Measurements from ENCODE around the gene OR6B3.

OR6B3 gene

DNA sequence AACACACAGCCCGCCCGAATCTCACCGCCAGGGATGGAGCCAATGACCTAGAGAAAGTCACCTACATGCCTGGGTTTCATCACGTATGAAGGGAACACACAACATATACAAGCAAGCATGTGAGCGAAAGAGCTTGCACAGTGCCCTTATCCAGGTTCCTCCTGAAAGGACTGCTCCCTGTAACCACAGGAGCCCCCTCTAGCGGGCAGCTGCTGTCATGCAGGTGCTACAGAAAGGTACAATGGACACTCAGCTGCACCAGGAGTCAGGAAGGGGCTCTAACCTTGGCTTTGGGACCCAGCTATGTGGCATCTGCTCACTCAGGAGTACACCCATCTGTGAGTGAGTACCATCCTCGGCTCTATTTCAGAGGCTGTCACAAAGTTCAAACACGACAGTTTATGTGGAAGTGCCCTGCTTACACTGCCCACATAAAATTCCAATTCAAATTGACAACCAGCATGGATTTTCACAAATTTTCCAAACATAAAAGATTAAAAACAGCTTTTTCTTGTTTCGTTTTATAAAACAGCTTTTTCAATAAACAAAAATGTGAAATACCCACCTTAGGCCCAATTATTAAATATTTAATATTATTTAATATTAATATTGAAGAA is 31.7 kb downstream of the OR6B3 start:
- no peak overlapping the region for H3K9ac ChIP-seq (ENCODE audit: low read length)
- no peak overlapping the region for H3K27ac ChIP-seq (ENCODE audit: low read depth, low read length)
- H3K27me3 ChIP-seq (ENCODE audit: control insufficient read depth, insufficient read depth, low read length) = no peaks in the 10 kb centered on the region
- peaks cover 5% of the 10 kb centered on the region; the same call in 1 of the 2 replicates for H3K4me1 ChIP-seq (ENCODE audit: control insufficient read depth, insufficient read depth, low read length)
- H3K36me3 ChIP-seq (ENCODE audit: control insufficient read depth, insufficient read depth, low read length) = peaks cover 45% of the 10 kb centered on the region
- no peak overlapping the region for H3K4me3 ChIP-seq (ENCODE audit: low read depth, low read length)
- H3K9me3 ChIP-seq (ENCODE audit: control insufficient read depth, insufficient read depth, low read depth, low read length) = no peaks in the 10 kb centered on the region

DNA sequence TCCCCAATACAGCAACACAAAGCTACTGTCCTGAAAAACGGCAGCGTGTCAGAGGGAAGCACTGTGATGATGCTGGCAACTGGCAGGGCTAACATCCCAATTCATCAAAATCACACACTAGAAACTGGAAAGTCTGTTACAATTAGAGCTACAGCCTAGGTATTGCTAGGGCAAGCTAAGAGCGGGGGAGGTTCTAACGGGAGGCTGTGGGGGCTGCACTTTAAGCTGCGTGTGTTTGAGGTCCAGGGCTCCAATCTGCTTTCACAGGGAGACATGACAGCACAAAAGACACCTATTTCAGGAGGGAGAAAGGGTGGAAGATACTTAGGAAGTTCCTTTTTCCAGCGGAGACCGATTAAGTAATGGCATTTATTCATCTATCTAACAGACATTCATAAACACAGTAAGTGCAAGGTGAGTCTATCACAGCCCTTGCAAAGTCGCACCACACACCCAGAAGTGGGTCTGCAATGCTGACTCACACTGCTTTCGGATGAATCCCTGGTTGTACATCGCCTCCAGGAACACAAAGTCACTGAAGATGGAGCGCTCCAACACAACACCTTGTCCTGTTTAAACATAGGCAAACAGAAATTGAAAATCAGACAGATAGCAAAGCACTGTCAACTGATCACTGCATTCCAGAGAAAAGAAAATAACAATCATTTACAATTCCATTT is 35.1 kb downstream of the OR6B3 start:
- Histone ChIP-seq H3K4me3 (ENCODE audit: low read depth, low read length) (no peak overlapping the region), H3K27me3 (ENCODE audit: control insufficient read depth, insufficient read depth, low read length) (no peaks in the 10 kb centered on the region), H3K36me3 (ENCODE audit: control insufficient read depth, insufficient read depth, low read length) (peaks cover 76% of the 10 kb centered on the region), H3K9ac (ENCODE audit: low read length) (no peak overlapping the region), H3K4me1 (ENCODE audit: control insufficient read depth, insufficient read depth, low read length) (no peaks in the 10 kb centered on the region), H3K9me3 (ENCODE audit: control insufficient read depth, insufficient read depth, low read depth, low read length) (no peaks in the 10 kb centered on the region), H3K27ac (ENCODE audit: low read depth, low read length) (no peak overlapping the region)

DNA sequence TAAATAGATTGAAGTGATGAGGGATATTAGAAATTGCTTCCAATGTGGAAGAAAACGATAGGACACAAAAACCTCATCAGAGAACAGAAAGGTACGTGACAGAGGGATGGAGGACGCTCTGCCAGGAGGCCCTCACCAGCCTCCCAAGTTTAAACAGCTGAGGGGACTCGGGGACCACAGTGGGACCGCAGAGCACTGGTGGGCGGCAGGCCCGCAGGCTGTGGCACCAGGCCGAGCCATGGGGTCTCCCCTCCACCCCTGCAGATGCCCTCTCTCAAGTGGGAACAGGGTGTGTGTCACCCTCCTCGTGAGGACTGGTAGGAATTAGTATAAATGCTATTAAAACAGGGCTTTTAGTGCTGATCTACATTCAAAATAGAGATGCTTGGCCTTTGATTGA is 39.0 kb downstream of the OR6B3 start:
- Histone ChIP-seq H3K27ac (ENCODE audit: low read depth, low read length) (no peak overlapping the region), H3K36me3 (ENCODE audit: control insufficient read depth, insufficient read depth, low read length) (peaks cover 93% of the 10 kb centered on the region), H3K9me3 (ENCODE audit: control insufficient read depth, insufficient read depth, low read depth, low read length) (no peaks in the 10 kb centered on the region), H3K4me3 (ENCODE audit: low read depth, low read length) (no peak overlapping the region), H3K4me1 (ENCODE audit: control insufficient read depth, insufficient read depth, low read length) (no peaks in the 10 kb centered on the region), H3K27me3 (ENCODE audit: control insufficient read depth, insufficient read depth, low read length) (no peaks in the 10 kb centered on the region), H3K9ac (ENCODE audit: low read length) (no peak overlapping the region)

DNA sequence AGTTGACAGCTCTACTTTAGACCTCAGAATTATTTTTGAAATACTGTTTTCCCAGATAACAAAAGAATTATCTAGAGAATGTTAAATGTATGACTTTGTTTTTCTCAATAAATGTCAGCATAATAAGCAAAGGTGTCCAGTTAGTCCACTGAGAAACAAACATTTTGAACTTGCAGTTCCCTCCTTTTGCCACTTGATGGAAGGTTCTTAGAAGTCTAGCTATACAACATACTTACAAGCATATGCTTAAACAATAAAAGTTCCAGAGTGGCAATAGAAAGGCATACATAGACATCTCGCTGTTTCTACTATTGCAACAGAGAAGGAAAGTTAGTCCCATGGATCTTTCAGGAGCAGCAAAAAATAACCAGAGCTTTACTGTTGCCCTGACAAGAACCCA is 40.0 kb downstream of the OR6B3 start:
- Histone ChIP-seq H3K9ac (ENCODE audit: low read length) (no peak overlapping the region), H3K27me3 (ENCODE audit: control insufficient read depth, insufficient read depth, low read length) (no peaks in the 10 kb centered on the region), H3K36me3 (ENCODE audit: control insufficient read depth, insufficient read depth, low read length) (peaks cover 93% of the 10 kb centered on the region), H3K27ac (ENCODE audit: low read depth, low read length) (no peak overlapping the region), H3K4me3 (ENCODE audit: low read depth, low read length) (no peak overlapping the region), H3K4me1 (ENCODE audit: control insufficient read depth, insufficient read depth, low read length) (no peaks in the 10 kb centered on the region), H3K9me3 (ENCODE audit: control insufficient read depth, insufficient read depth, low read depth, low read length) (no peaks in the 10 kb centered on the region)

DNA sequence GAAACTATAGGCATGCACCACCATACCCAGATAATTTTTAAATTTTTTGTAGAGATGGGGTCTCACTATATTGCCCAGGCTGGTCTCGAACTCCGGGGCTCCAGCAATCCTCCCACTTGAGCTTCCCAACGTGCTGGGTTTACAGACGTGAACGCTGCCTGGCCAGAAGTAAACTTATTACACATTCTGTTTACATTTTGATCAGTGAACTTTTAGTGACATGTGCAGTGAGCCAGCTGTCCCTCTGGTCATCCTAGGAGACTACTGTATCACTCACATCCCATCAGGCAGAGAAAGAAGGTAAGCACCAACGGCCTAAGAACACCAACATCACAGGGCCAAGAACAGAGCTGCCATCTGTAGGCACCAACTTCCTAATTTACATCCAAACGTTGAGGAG is 50.3 kb downstream of the OR6B3 start:
- Histone ChIP-seq H3K27ac (ENCODE audit: low read depth, low read length) (no peak overlapping the region), H3K27me3 (ENCODE audit: control insufficient read depth, insufficient read depth, low read length) (no peaks in the 10 kb centered on the region), H3K9ac (ENCODE audit: low read length) (no peak overlapping the region), H3K36me3 (ENCODE audit: control insufficient read depth, insufficient read depth, low read length) (peaks cover 85% of the 10 kb centered on the region), H3K9me3 (ENCODE audit: control insufficient read depth, insufficient read depth, low read depth, low read length) (no peaks in the 10 kb centered on the region), H3K4me3 (ENCODE audit: low read depth, low read length) (no peak overlapping the region), H3K4me1 (ENCODE audit: control insufficient read depth, insufficient read depth, low read length) (no peaks in the 10 kb centered on the region)

DNA sequence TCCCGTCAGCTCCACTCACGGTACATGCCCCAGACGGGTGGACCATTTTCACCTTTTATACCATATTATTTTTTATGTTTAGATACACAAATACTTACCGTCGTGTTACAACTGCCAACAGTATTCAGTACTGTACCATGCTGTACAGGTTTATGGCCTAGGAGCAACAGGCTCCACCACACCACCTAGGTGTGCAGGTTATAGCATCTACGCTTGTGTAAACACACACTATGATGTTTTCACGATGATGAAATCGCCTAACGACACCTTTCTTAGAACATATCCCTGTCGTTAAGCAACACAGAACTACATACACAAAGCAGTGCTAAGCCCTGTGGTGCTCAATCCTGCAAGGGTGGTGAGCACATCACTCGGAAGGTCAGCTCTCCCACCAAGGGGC is 52.6 kb downstream of the OR6B3 start:
- Histone ChIP-seq H3K9ac (ENCODE audit: low read length) (no peak overlapping the region), H3K4me3 (ENCODE audit: low read depth, low read length) (no peak overlapping the region), H3K36me3 (ENCODE audit: control insufficient read depth, insufficient read depth, low read length) (peaks cover 68% of the 10 kb centered on the region), H3K4me1 (ENCODE audit: control insufficient read depth, insufficient read depth, low read length) (no peaks in the 10 kb centered on the region), H3K27me3 (ENCODE audit: control insufficient read depth, insufficient read depth, low read length) (no peaks in the 10 kb centered on the region), H3K9me3 (ENCODE audit: control insufficient read depth, insufficient read depth, low read depth, low read length) (no peaks in the 10 kb centered on the region), H3K27ac (ENCODE audit: low read depth, low read length) (no peak overlapping the region)

DNA sequence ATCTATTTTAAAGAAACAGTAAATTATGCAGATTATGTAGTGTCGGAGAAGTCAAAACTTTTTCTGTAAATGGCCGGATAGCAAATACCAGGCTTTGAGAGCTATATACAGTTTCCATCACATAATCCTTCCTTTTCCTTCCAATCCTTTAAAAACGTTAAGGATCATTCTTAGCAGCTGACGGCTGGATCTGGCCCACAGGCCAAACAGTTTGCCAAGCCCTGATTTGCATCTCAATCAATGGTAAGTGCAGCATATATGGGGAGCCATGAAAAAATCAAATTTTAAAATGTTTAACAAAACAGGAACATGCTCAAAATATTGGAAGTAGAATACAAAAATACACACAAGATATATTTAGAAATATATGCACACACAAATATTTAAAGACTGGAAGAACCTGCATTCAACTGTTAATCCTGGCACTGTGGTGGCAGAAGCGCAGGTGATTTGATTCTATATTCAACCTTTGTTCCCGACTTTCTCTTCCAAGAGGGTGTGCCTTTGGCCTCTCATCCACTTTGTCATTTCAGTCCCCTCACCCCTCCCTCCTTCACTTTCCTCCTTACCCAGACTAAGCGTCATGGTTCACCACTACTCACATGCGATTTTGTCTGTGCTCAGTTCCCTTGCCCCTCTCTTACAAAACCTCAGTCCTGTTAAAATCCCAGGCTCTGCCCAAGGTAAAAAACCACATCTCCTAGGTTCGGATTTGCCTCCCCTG is 55.5 kb downstream of the OR6B3 start:
- H3K27ac ChIP-seq (ENCODE audit: low read depth, low read length) = no peak overlapping the region
- no peak overlapping the region for H3K9ac ChIP-seq (ENCODE audit: low read length)
- H3K36me3 ChIP-seq (ENCODE audit: control insufficient read depth, insufficient read depth, low read length) = peaks cover 43% of the 10 kb centered on the region

More for the DNA sequence above, 55.5 kb downstream of the OR6B3 start:
- H3K4me1 ChIP-seq (ENCODE audit: control insufficient read depth, insufficient read depth, low read length) = no peaks in the 10 kb centered on the region
- H3K9me3 ChIP-seq (ENCODE audit: control insufficient read depth, insufficient read depth, low read depth, low read length) = no peaks in the 10 kb centered on the region
- H3K27me3 ChIP-seq (ENCODE audit: control insufficient read depth, insufficient read depth, low read length) = no peaks in the 10 kb centered on the region
- H3K4me3 ChIP-seq (ENCODE audit: low read depth, low read length) = no peak overlapping the region

Measured in HUES6 (cell line).